Measurements from ENCODE around the gene FLG2.

GRCh38 chr1:152394151-152394550 lies 34.3 kb upstream of the FLG2 start:
- TF ChIP-seq CTCF (IDR thresholded peaks at IDR 0.05) (no peak), POLR2A (IDR thresholded peaks at IDR 0.05) (no peak)
